Activated T-cell treated with anti-CD3 and anti-CD28 coated beads, Interleukin-2, amount 50 U/mL, for 48 hours (primary cell): ENCODE measurements around the gene PM20D2.
A peak's percentile ranks its signal among the peaks of the same experiment; 100 is the strongest.

Experiments
- DNase-seq, 2 experiments: peaks; one replicate each; pipeline ENCODE4 v3.0.0-alpha.2; 2020

Gene PM20D2

DNA sequence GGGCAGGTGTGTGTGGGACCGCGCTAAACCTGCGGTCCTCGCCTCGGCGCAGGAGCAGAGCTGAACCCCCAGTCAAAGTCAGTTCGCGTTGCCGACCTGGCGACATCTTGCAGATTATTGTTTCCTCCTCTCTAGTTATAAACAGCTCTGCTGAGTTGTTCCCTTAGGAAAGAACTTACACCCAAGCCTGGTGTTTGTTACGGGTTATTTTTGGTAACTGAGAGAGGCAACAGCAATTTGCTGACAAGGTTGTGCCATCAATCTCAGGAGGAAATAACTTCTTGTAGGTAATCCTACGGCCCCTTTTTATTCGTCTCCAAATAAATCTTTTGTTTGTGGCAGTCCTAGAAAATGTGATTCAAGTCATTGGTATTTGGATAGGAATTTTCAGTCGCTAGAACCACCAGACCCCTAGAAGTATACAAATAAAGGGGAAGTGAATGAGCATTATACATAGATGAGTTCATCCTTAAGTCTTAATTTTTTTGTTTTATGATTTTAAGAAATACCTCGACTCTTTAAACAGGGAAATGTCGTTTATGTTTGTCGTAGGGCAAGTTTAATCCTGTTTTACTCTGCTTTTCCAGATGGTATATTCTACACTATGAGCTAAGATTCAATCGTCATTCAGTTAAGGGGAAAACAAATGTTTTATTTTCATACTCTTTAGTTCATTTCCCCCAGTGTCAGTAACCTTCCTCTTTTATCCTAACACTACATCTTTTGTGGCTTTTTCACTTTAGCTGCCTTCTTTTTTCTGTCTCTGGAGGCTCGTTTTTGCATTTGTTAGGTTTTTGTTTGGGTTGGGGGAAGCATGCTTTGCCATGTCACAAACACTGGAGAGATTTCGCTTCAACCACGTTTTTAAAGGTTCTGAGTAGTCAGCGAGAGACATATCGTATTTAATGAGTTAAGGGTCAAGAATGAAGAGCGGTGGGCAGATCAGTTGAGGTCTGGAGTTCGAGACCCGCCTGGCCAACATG lies 1.2 kb downstream of the PM20D2 start:
- peak; percentile 66 to 69 for DNase-seq

DNA sequence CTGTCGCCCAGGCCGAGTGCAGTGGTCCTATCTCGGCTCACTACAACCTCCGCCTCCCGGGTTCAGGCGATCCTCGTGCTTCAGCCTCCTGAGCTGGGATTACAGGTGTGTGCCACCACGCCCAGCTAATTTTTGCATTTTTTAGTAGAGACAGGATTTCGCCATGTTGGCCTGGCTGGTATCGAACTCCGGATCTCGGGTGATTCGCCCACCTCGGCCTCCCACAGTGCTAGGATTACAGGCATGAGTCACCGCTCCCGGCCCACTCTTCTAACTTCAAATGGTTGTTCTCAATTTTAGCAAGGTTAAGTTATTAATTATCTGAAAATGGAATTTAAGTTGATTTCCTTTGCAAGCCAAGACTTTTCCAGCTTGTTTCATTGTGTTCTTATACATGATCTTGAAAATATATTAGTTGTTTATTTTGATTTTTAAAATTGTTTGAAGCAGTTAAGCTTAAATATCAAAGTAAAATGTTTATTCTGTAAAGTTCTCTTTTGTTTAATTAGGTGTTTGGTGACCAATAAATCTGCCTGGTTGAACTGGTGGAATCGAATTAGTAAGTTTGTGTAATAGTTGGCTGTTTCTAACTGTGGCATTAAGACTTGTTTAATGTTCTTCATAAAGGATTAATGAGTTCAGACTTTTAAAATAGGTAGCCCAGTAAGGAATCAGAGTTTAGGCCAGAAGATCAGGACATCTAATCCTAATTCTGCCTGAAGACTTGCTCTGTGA lies 2.3 kb downstream of the PM20D2 start:
- peak; percentile 57 to 67 for DNase-seq

DNA sequence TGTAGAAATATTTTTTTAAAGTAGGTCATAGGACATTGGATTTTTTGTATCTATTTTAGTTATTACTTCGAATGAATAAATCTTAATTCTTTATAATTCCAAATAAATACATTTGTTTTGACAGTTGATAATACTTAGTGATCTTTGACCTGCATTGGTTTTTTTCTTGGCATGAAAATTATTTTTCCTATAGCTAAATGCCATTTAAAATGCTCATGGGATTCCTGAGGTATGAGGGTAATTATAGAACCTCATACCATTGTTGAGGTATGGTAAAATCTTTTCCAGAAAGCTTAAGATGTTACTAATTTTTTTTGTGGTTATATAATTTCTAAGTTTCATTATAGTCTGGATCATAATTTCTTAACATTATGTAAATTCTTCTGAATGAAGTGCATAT lies 8.3 kb downstream of the PM20D2 start:
- no peak for DNase-seq

DNA sequence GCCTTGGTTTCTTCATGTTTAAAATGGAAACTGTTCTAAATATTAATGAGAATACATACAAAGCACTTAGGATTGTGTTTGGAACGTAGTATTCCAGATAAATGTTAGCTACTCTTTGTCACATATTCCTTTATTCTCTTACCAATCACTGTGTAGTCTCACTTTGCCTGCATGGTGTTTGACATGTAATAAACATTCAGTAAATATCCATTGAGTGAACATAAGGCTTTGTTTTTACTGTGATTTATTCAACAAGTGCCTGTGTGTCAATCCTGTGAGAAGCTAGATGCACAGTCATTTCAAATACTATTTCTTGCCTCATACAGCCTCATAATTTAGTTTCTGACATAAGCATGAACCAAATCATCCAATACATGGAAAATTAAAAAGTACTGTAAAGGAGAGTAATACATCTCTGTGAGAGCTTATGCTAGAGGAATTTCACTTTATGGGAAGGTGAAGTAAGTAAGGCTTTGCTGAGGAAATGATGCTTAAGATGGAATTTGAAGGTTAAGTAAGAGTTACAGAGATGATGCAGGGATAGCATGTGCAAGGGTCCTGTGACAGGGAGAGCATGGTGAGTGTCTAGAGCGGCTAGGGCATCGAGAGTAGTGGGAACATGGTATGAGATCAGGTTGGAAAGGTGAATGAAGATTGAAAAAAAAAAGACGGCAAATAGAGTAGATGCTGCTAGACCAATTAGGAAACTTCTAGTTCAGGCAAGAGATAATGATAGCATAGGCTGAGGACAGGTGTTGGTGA lies 14.7 kb downstream of the PM20D2 start:
- DNase-seq: no peak

DNA sequence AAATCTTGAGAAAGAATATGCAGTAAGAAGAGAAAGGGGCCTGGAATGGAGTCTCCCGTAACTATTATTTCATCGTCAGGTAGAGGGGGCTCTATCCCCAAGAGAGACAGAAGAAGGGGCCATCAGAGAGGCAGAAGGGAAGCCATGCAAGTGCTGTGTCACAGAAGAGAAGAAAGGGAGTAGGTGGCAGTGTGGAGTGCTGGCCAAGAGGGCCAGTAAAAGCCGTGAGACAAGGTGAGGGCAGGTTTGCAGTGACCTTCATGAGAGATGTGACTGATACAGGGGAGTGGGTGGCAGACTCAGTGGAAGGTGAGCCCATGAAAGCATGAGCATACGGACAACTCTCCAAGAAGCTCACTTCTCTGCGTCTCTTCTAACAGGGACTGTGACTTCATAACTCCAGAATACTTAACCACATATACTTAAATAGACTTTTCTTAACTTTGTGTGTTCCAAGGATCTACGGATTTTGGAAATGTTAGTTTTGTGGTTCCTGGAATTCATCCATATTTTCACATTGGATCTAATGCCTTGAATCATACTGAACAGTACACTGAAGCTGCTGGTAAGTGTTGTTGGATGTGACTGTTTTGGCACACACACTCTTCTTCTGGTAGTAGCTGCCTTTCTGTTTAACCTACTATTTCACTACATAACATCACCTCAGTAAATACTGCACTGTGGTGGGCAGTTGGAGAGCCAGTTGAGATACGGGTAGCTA lies 15.6 kb downstream of the PM20D2 start:
- no peak for DNase-seq

DNA sequence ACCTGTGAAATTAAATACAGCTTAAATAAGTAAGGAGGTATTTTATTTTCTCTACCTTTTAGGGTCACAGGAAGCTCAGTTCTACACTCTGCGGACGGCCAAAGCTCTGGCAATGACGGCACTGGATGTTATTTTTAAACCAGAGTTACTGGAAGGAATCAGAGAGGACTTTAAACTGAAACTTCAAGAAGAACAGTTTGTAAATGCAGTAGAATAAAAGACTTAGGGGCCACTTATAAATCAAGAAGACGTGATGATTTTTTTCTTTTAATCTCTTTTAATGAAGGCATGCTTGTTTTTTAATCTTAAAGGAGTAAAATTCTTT lies 16.2 kb downstream of the PM20D2 start:
- DNase-seq: no peak

DNA sequence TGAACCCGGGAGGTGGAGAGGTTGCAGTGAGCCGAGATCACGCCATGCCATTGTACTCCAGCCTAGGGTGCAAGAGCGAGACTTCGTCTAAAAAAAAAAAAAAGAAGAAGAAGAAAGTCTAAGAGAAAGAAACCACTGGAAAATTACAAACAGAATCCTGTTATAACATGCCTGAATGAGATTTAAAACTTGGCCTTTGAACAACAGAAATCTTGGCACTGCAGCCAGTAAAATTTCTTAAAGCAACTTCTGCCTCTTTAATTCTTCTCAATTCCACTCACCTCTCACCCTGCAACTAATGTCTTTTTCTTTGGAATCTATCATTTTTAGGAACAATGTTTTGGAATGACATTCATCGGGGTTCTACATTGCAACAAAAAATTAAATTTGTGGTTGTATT lies 26.3 kb downstream of the PM20D2 start:
- DNase-seq: no peak

DNA sequence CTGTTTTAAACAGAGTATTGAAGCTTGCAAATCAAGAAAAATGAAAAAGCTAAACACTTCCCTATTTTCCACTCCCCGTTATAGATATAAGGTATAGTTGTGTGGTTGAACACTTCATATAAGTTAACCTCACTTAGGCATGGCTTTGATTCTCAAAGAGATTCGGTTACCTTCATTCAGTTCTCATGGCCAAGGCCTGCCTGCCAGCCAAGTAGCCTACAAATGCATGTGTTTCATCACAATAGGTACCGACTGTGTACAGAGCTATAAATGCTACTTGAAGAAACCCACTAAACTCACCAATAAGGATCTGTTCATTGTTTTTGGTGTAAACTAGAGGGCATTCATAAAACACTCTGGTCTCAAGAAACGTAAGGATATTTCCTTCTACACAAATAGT lies 27.8 kb downstream of the PM20D2 start:
- DNase-seq: no peak

DNA sequence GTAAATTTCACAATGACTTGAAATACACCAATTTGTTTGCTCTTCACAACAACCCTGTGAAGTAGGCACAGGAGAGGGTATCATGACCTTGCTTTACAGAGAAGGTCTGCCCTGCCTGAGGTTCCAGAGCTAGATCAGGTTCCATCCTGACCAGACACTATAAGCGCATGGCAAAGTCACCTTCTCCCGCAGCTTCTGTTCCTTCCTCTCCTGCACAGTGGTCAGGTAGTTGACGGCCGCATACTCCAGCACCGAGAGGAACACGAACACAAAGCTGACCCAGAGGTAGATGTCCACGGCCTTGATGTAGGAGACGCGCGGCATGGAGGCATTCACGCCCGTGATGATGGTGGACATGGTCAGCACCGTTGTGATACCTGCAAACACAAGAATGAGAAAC lies 34.3 kb downstream of the PM20D2 start:
- no peak for DNase-seq

DNA sequence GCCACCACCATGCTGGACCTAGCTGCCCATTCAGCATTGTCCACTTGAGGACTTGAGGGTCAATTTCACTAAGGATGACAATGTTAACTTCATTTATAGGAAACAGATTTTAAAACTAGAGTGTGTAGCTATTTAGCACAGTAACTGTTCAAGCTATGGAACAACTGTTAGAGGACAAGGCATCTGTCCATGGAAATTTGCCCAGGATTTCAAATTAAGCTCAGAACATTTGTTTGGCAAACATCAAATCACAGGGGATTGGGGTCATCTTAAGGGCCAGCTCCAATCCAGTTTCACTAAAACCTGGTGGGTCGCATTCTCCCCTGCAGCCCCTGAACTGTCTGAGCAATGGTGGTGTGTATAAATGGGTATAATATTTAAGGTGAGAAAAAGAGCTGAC lies 35.1 kb downstream of the PM20D2 start:
- DNase-seq: no peak

DNA sequence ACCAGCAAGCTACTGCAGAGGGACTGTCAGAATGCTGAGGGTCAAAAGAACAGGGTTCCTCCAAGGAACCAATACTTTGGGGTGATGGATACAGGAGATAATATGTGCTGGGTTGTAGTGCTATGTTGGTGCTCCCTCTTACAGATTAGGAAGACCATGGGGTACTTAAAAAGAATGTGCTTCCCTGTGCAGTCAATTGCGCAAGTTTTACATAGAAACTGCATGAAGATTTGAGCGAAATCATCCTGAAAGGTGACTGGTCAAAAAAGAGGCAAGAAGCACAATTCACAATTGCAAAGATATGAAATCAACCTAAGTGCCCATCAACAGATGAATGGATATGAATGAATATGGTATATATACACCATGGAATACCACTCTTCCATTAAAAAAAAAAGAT lies 37.4 kb downstream of the PM20D2 start:
- no peak for DNase-seq

DNA sequence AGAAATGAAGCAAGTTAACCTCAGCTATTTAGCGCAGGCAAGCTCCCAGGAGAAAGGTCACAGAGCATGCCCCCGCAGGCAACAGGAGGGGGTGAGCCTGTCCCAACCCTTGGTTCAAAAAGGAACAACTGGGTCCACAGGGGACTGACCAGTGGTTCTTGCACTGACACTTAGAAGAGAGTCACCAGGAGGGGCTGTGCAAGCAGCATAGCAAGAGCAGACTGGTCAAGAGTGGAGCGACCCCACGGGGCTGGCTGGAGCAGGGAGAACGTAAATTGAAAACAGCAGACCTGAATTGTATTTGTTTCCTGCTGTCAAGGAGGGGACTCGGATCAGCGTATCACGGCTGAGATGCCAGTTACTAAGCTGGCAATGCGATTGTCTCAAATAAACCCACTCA lies 38.5 kb downstream of the PM20D2 start:
- DNase-seq: no peak

DNA sequence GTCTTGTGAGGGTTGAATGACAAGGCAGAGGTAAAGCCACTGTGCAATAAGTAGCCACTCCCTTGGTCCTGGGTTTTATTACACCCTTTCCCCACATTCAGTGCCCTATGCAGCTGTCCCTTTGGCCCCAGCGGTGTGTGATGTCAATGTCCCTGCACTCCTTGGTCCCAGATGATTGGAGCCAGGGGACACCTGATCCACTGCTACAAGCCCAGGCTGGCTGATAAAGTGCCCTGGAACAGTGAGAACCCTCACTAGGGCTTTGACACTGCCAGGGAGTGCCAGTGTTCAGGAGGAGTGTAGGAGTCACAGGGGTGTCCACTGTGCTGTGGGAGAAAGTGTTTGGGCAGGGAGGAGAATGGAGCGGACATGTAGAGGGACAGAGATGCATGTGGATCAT lies 40.9 kb downstream of the PM20D2 start:
- DNase-seq: no peak

DNA sequence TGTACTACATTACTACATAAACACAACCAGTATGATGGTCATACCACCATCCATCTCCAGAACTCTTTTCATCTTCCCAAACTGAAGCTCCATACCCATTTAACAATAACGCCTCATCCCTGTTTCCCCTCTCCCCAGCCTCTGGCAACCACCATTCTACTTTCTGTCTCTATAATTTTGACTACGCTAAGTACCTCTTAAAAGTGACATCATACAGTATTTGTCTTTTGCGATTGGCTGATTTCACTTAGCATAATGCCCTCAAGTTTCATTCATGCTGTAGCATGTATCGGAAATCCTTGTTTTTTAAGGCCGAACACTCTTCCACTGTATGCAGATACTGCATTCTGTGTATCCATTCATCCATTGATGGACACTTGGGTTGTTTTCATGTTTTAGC lies 41.6 kb downstream of the PM20D2 start:
- no peak for DNase-seq

DNA sequence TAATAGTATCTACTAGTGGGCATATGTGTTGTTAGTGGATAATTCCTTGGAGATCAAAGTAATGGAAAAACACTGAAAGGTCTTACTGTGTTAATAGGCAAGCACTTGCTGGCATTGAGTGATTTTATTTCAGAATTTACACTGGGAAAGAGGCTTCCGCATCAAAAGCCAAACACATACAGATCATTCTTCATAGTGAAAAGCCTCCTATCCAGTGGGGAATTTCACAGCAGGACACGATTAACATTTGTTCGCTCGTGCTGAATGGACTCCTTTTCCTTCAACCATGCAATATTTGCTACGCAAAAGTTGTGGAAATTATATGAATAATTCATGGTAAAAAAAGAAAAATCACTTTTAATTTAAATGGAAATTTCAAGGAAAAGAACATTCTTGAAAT lies 44.9 kb downstream of the PM20D2 start:
- DNase-seq: no peak

DNA sequence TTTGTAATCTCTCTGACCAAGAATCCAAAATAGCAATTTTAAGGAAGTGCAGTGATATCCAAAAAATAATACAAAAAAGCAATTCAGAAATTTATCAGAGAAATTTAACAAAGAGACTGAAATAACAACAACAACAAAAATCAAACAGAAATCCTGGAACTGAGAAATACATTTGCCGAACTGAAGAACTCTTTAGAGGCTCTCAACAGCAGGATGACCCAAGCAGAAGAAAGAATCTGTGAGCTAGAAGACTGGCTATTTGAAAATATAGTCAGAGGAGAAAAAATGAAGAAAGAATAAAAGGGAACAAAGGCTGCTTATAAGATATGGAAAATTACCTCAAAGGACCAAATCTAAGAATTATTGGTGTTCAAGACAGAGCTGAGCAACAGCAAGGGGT lies 48.7 kb downstream of the PM20D2 start:
- DNase-seq: no peak

DNA sequence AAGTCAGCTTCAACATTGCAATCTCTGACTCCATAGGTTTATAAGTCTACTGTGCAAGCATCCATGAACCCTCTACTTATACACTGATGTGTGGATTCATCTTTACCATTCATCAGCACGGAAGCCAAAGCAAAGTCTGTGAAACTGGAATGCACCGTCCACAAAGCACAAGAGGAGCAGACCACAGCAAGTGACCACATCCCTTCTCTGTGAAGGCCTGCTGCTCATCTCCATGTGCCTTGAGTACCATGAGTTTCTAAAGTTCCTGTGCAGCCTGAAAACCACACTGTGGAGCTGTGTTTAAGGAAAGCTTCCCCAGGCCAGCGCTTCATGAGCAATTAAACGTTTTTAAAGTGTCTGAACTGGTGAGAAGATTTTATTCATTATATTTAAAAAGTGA lies 51.3 kb downstream of the PM20D2 start:
- no peak for DNase-seq

DNA sequence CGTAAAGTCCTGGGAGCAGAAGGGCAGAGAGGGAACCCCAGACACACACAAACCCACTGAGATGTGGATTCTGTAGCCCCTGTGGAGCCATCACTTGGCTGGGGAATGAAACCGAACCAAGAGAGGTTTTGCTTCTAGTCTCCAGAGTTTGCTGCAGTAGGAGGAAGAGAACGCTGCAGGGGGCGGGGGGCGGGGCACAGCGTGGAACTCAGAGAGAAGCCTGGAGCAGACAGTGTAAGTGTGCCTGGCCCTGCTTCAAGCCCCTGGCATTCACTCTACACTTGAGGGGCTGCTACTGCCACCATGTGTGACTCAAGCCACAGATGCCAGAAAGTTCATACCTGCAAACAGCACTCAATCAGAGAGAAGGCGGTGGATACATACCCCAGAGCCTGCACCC lies 52.4 kb downstream of the PM20D2 start:
- DNase-seq: no peak

DNA sequence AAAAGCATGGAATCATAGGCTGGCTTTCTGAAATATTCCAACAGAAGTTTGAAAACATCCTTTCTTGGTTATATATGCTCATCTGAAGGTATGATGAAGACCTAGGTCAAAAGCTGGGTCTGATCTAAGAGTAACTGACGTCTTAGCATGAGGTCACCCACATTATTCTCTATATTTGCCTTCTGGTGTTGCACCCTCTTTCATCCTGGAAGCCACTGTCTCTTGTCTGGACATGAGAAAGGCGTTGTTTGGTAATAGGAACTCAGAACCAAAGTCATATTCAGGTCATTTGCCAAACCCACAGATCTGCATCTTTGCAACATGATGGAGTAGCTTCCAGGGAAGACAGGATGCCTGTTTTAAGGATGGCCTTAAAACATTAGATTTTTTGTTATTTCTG lies 53.7 kb downstream of the PM20D2 start:
- DNase-seq: no peak

DNA sequence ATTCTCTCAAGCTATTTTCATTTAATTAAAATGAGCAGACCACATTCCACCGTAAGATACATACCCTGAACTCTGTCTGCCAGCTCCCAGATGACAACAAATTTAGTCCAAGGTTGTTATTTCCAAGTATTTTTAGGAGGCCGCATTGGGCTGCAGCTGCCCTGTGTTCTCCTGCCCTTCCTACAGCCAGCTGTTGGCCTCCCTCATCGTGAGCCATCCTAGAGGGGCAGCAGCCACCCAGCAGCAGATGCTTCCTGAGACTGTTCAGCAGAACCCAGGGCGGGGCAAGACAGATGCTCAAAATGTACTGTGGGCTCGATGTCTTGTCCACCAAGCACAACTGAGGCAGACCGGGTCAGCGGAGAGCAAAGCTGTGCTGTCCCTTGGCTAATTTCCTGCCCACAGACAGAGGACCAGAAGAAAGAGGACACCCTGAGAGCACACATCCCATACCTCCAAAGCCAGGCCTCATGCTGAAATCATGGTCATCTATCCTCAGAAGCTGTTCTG lies 54.9 kb downstream of the PM20D2 start:
- DNase-seq: no peak

DNA sequence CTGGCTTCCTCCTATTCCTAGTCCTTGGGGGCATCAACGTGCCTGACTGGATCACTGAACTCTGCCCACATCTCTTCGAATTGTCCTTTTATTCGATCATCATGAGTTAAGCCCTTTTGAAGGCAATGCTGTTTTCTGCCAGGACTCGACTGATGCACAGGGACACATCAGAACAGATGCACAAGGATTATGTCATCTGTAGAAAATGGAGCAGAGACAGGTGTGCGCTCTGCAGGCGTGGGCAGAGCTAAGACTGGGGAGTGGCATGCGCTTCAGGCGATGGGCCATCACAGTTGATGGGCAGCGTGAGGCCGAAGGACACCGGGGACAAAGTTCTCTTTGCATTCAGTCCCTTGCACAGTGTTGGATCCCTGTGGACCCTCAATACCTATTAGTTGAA lies 58.2 kb downstream of the PM20D2 start:
- no peak for DNase-seq

DNA sequence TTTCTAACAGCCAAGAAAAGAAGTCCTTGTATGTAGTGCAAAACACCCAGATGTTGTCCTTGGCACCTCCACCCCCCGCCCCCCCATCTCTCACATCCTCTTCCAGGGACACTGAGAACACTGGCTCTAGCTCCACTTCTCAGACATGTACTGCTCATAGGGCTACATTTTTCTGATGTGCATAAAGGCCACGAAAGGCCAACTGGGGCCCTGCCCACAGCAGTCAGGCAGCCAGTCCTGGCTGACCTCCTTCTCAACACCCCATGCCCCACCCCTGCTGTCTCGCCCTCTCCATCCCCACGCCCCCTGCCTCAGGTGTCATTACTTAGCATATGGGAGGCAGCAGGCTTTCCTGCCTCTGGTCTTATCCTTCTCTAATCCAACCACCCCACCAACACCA lies 60.0 kb downstream of the PM20D2 start:
- DNase-seq: no peak

DNA sequence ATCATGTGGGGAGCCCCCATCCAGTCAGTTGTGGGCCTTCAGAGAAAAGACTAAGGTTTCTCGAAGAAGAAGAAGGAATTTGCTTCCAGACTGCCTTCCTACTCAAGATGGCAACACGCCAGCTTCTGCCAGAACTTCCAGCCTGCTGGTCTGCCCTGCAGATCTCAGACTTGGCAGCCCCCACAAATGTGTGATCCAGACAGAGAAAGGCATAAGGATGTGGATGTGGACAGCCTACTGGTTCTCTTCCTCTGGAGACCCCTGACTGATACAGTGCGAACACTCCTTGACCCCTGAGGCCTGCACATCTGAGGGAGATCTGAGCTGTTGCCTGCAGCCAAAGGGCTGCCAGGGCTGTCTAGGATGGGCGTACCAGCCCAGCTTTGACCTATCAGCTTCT lies 62.7 kb downstream of the PM20D2 start:
- DNase-seq: no peak
